Measurements from ENCODE around the gene RNF138.
"Not testable (repeated sequence)": the region's sequence is repeated elsewhere in the genome, so short reads cannot be mapped to it uniquely, and the experiment has no call there.

Gene RNF138

GRCh38 chr18:32096946-32097345 is 5.3 kb downstream of the RNF138 start:
- DNase-seq: no peak

GRCh38 chr18:32104516-32104915 is 12.8 kb downstream of the RNF138 start:
- DNase-seq: no peak

GRCh38 chr18:32110005-32110404 is 18.3 kb downstream of the RNF138 start:
- no peak for DNase-seq

GRCh38 chr18:32111706-32112105 is 20.0 kb downstream of the RNF138 start:
- DNase-seq: no peak

- DNase-seq: no peak
Observed at GRCh38 chr18:32112826-32113225, 21.2 kb downstream of the RNF138 start.

- DNase-seq: no peak
Observed at GRCh38 chr18:32114293-32114942, 22.7 kb downstream of the RNF138 start.

GRCh38 chr18:32122039-32122438 is 30.4 kb downstream of the RNF138 start:
- no peak for DNase-seq

- DNase-seq: no peak
Observed at GRCh38 chr18:32126538-32126937, 34.9 kb downstream of the RNF138 start.

GRCh38 chr18:32135625-32136024 is 44.0 kb downstream of the RNF138 start:
- no peak for DNase-seq

- no peak for DNase-seq
Observed at GRCh38 chr18:32138332-32138982, 46.8 kb downstream of the RNF138 start.

- DNase-seq: no peak
Observed at GRCh38 chr18:32139835-32140283, 48.2 kb downstream of the RNF138 start.

- no peak for DNase-seq
Observed at GRCh38 chr18:32148185-32148870, 56.7 kb downstream of the RNF138 start.

- DNase-seq: no peak
Observed at GRCh38 chr18:32152705-32153448, 61.2 kb downstream of the RNF138 start.

- DNase-seq: no peak
Observed at GRCh38 chr18:32156855-32157254, 65.2 kb downstream of the RNF138 start.

- DNase-seq: no peak
Observed at GRCh38 chr18:32157580-32157979, 65.9 kb downstream of the RNF138 start.

- DNase-seq: peak; percentile 52
Observed at GRCh38 chr18:32158108-32158624, 66.5 kb downstream of the RNF138 start.

- not testable (repeated sequence) for DNase-seq
Observed at GRCh38 chr18:32158631-32159030, 67.0 kb downstream of the RNF138 start.

- no peak for DNase-seq
Observed at GRCh38 chr18:32160547-32160946, 68.9 kb downstream of the RNF138 start.

- DNase-seq: no peak
Observed at GRCh38 chr18:32167980-32168730, 76.5 kb downstream of the RNF138 start.

- DNase-seq: no peak
Observed at GRCh38 chr18:32173654-32174053, 82.0 kb downstream of the RNF138 start.

GRCh38 chr18:32174719-32175118 is 83.0 kb downstream of the RNF138 start:
- DNase-seq: no peak

GRCh38 chr18:32175265-32175664 is 83.6 kb downstream of the RNF138 start:
- no peak for DNase-seq

All from activated CD4-positive, alpha-beta T cell treated with anti-CD3 and anti-CD28 coated beads for 1 hour (primary cell).